Measurements from ENCODE around the gene SPON1.

The SPON1 gene

GRCh38 chr11:14242733-14243132 is 280.2 kb downstream of the SPON1 start:
- in situ Hi-C loops (cut with HindIII; ENCODE audit: low pct_ligation_motif_present, low sequenced_read_pairs), result no loop called here
- no peak overlapping the region for H3K4me3 ChIP-seq (ENCODE audit: low read depth, low read length)
- no peaks in the 10 kb centered on the region for H3K27me3 ChIP-seq (replicated peaks)
- H3K36me3 ChIP-seq (replicated peaks), result no peaks in the 10 kb centered on the region
- TF ChIP-seq CTCF (IDR thresholded peaks at IDR 0.05; ENCODE audit: low read depth, low read length, missing control alignments), result no peak
- no peak for DNase-seq
- H3K27ac ChIP-seq, result no peak overlapping the region

- no peak for DNase-seq
- in situ Hi-C loops (cut with HindIII; ENCODE audit: low pct_ligation_motif_present, low sequenced_read_pairs), result no loop called here
- TF ChIP-seq CTCF (IDR thresholded peaks at IDR 0.05; ENCODE audit: low read depth, low read length, missing control alignments), result no peak
- Histone ChIP-seq H3K36me3 (replicated peaks) (no peaks in the 10 kb centered on the region), H3K27me3 (replicated peaks) (no peaks in the 10 kb centered on the region), H3K4me3 (ENCODE audit: low read depth, low read length) (no peak overlapping the region), H3K27ac (no peak overlapping the region)
These were observed 282.4 kb downstream of the SPON1 start for GRCh38 chr11:14244926-14245325.

GRCh38 chr11:14245444-14245843 is 282.9 kb downstream of the SPON1 start:
- in situ Hi-C loops (cut with HindIII; ENCODE audit: low pct_ligation_motif_present, low sequenced_read_pairs), result no loop called here
- no peaks in the 10 kb centered on the region for H3K36me3 ChIP-seq (replicated peaks)
- no peaks in the 10 kb centered on the region for H3K27me3 ChIP-seq (replicated peaks)
- no peak overlapping the region for H3K27ac ChIP-seq
- no peak overlapping the region for H3K4me3 ChIP-seq (ENCODE audit: low read depth, low read length)
- no peak for DNase-seq
- TF ChIP-seq CTCF (IDR thresholded peaks at IDR 0.05; ENCODE audit: low read depth, low read length, missing control alignments), result no peak

- Histone ChIP-seq H3K36me3 (replicated peaks) (no peaks in the 10 kb centered on the region), H3K27ac (no peak overlapping the region), H3K4me3 (ENCODE audit: low read depth, low read length) (no peak overlapping the region), H3K27me3 (replicated peaks) (no peaks in the 10 kb centered on the region)
- TF ChIP-seq CTCF (IDR thresholded peaks at IDR 0.05; ENCODE audit: low read depth, low read length, missing control alignments), result peak; percentile 23
- no peak for DNase-seq
- in situ Hi-C loops (cut with HindIII; ENCODE audit: low pct_ligation_motif_present, low sequenced_read_pairs), result no loop called here
These were observed 286.1 kb downstream of the SPON1 start for GRCh38 chr11:14248580-14248981.

GRCh38 chr11:14249121-14249963 is 286.8 kb downstream of the SPON1 start:
- H3K4me3 ChIP-seq (ENCODE audit: low read depth, low read length), result no peak overlapping the region
- in situ Hi-C loops (cut with HindIII; ENCODE audit: low pct_ligation_motif_present, low sequenced_read_pairs), result no loop called here
- no peaks in the 10 kb centered on the region for H3K27me3 ChIP-seq (replicated peaks)

More at GRCh38 chr11:14249121-14249963, 286.8 kb downstream of the SPON1 start:
- DNase-seq, result peak; percentile 27
- H3K36me3 ChIP-seq (replicated peaks), result no peaks in the 10 kb centered on the region
- no peak overlapping the region for H3K27ac ChIP-seq
- peak; percentile 85 for TF ChIP-seq CTCF (IDR thresholded peaks at IDR 0.05; ENCODE audit: low read depth, low read length, missing control alignments)
